ENCODE results near the gene KRTAP5-1. TPM values are rescaled to one million over a fixed set of nuclear protein-coding genes. Genes with fewer than 3 reads are reported as not detected.

KRTAP5-1 gene
- total and polyA plus RNA-seq, 10 of the 15 experiments (the other 5 are each of a cell fraction or from before 2014, with no cell fraction given), result not detected

DNA sequence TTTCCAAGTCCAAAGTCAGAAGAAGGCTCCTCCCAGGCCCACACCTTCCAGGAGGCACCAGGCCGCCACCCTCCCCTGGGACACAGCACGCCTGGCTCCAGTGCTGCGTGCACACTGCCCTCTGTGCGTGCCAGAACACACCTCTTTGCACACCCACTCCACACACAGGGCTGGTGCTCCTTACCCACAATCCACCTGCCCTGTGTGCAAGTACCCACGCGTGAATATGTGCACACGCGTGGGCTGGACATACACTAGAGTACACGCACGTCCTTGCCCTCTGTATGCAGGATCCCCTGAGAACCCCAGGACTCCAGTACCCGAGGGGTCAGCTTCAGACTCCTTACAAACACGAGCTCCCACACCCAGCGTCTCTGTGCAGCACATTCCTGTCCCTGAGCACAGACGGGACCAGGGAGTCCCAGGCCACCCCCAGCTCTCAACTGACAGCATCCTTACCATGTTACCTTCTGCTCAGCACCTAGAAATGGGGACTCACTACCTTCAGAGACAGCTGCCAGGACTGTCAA, 15.8 kb downstream of the KRTAP5-1 start (continued):
- TF ChIP-seq, protein P1, sequence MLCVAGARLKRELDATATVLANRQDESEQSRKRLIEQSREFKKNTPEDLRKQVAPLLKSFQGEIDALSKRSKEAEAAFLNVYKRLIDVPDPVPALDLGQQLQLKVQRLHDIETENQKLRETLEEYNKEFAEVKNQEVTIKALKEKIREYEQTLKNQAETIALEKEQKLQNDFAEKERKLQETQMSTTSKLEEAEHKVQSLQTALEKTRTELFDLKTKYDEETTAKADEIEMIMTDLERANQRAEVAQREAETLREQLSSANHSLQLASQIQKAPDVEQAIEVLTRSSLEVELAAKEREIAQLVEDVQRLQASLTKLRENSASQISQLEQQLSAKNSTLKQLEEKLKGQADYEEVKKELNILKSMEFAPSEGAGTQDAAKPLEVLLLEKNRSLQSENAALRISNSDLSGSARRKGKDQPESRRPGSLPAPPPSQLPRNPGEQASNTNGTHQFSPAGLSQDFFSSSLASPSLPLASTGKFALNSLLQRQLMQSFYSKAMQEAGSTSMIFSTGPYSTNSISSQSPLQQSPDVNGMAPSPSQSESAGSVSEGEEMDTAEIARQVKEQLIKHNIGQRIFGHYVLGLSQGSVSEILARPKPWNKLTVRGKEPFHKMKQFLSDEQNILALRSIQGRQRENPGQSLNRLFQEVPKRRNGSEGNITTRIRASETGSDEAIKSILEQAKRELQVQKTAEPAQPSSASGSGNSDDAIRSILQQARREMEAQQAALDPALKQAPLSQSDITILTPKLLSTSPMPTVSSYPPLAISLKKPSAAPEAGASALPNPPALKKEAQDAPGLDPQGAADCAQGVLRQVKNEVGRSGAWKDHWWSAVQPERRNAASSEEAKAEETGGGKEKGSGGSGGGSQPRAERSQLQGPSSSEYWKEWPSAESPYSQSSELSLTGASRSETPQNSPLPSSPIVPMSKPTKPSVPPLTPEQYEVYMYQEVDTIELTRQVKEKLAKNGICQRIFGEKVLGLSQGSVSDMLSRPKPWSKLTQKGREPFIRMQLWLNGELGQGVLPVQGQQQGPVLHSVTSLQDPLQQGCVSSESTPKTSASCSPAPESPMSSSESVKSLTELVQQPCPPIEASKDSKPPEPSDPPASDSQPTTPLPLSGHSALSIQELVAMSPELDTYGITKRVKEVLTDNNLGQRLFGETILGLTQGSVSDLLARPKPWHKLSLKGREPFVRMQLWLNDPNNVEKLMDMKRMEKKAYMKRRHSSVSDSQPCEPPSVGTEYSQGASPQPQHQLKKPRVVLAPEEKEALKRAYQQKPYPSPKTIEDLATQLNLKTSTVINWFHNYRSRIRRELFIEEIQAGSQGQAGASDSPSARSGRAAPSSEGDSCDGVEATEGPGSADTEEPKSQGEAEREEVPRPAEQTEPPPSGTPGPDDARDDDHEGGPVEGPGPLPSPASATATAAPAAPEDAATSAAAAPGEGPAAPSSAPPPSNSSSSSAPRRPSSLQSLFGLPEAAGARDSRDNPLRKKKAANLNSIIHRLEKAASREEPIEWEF (IDR thresholded peaks at IDR 0.05; ENCODE audit: insufficient replicate concordance, low read depth, low read length), result no peak
- TF ChIP-seq BMI1 (IDR thresholded peaks at IDR 0.05; ENCODE audit: borderline replicate concordance) (no peak), SIX5 (IDR thresholded peaks at IDR 0.05; ENCODE audit: low read depth, low read length, severe bottlenecking) (no peak), CBX5 (IDR thresholded peaks at IDR 0.05; ENCODE audit: low read depth) (no peak), STAT1 (conservative IDR thresholded peaks at IDR 0.05) (no peak), MTA2 (IDR thresholded peaks at IDR 0.05; ENCODE audit: low read depth) (no peak), NR2F1 (conservative IDR thresholded peaks at IDR 0.05) (no peak)
- TF ChIP-seq, protein P2, sequence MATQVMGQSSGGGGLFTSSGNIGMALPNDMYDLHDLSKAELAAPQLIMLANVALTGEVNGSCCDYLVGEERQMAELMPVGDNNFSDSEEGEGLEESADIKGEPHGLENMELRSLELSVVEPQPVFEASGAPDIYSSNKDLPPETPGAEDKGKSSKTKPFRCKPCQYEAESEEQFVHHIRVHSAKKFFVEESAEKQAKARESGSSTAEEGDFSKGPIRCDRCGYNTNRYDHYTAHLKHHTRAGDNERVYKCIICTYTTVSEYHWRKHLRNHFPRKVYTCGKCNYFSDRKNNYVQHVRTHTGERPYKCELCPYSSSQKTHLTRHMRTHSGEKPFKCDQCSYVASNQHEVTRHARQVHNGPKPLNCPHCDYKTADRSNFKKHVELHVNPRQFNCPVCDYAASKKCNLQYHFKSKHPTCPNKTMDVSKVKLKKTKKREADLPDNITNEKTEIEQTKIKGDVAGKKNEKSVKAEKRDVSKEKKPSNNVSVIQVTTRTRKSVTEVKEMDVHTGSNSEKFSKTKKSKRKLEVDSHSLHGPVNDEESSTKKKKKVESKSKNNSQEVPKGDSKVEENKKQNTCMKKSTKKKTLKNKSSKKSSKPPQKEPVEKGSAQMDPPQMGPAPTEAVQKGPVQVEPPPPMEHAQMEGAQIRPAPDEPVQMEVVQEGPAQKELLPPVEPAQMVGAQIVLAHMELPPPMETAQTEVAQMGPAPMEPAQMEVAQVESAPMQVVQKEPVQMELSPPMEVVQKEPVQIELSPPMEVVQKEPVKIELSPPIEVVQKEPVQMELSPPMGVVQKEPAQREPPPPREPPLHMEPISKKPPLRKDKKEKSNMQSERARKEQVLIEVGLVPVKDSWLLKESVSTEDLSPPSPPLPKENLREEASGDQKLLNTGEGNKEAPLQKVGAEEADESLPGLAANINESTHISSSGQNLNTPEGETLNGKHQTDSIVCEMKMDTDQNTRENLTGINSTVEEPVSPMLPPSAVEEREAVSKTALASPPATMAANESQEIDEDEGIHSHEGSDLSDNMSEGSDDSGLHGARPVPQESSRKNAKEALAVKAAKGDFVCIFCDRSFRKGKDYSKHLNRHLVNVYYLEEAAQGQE (IDR thresholded peaks at IDR 0.05; ENCODE audit: low read depth, low read length), result no peak
- TF ChIP-seq, protein P3, sequence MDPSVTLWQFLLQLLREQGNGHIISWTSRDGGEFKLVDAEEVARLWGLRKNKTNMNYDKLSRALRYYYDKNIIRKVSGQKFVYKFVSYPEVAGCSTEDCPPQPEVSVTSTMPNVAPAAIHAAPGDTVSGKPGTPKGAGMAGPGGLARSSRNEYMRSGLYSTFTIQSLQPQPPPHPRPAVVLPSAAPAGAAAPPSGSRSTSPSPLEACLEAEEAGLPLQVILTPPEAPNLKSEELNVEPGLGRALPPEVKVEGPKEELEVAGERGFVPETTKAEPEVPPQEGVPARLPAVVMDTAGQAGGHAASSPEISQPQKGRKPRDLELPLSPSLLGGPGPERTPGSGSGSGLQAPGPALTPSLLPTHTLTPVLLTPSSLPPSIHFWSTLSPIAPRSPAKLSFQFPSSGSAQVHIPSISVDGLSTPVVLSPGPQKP (IDR thresholded peaks at IDR 0.05; ENCODE audit: low read depth, low read length), result no peak
